Anterior cingulate cortex (tissue), 58 donors: ENCODE measurements around the gene PLXDC1.

Source experiments
- DNase-seq, 58 donors: peaks; one replicate each; lab custom pipeline; 2025; lab: John Stamatoyannopoulos, UW

The PLXDC1 gene

DNA sequence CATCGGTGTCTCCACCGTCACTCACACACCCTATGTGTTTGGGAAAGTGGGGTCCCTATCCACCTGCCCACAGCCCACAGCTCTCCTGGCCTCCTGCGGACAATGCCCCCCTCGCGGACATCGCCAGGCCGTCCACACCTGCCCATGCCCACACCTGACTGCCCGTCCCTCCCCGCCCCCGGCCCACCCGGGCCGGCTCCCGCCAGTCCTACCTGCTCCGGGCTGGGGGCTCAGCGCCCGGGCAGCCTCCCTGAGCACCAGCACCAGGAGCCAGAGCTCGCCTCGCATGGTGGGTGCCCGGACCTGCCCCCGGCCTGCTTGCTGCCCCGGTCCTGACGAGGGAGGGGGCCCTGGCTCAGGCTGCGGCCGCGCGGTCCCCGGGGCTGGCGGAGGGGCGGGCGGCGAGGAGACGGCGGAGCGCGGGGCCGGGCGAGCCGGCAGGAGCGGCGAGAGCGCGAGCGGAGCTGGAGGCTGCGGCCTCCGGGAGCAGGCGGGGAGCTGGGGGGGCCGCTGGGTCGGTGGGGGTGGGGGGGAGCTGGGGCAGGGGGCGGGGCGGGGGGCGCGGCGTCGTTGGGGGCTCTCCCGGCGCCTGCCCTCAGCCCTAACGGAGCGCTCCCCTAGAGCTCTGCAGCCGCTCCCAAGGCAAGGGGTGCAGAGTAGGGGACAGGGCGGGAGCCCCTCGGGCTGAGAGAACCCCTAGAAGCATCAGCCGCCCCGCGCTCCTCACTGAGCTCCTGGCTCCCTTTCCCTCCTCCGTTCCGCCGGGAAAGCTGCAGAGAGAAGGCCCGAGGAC is at the start of gene PLXDC1:
Gene PLXDC1 (minus strand): TSS at position 488 of the 793 bp plus-strand sequence. CDS start 200 bp downstream, at position 288.
- DNase-seq = no peak

DNA sequence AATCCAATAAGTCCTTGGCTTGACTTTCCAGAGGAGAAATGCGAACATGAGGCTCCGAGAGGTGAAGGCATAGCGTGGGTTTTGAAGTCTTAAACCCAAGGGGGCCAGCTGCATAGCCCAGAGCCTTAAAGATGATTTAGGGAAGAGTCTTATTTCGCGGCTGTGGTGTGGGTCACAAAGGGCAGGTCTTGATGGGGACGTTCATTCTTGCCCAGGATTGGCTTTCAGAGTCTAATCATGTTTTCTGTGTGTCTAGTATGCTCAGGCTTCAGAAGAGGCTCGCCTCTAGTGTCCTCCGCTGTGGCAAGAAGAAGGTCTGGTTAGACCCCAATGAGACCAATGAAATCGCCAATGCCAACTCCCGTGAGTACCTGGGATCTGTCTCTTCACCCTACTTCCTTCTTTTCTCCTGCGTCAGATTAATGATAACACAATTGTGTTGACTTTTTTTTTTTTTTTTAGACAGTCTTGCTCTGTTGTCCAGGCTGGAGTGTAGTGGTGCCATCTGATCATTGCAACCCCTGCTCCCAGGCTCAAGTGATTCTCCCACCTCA is 49.6 kb upstream of the PLXDC1 start:
- no peak for DNase-seq

DNA sequence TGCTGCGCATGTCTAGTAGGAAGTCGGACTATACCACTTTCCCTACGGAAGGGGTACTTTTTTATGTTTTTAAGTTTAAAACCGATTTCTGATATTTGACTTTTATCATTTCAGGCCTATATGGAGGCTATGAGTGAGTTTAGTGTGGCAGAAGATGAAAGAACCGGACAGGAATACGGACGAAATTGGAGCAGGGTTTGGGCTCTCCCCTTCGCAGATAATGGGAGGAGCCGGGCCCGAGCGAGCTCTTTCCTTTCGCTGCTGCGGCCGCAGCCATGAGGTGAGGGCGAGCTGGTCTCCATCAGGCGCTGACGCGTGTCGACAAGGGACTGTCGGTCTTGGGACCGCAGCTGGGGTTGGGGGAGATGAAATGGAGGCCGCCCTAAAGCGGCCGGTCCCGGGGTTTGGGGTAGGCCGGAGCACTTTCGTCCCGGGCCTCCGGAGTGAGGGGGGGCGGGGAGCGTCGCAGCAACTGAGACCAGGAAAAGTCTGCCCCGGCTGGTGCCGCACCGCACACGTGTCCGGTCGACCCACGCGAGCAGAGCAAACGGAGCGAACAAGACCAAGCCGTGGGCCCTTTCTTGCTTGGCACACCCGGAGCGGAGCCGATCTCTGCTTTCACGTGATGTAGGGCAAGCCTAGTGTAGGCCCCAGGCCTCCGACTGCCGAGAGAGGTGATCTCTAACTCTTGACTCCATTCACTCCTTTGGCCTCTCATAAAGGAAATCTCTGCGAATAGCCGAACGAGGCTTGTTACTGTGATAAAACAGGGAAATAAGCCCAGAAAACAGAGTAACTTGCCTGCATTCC is 48.8 kb upstream of the PLXDC1 start, which contains the start of gene RPL19:
Gene RPL19 (plus strand): TSS at position 214 of the 810 bp plus-strand sequence. CDS start 62 bp downstream, at position 276.
- DNase-seq = peak in 56 of 58 donors; percentile 49 to 90 (median 78)

DNA sequence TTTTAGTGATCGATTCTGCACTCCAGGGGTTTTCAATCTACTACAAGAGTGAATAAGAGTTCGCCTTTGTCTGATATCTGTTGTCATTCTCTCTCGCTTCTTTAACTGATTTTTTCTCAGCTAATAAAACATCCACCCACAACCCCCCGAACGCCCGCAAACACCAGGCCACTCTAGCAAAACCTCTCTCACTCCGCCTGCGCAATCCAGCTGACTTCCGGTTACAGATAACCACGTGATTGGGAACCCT is 48.3 kb upstream of the PLXDC1 start:
- DNase-seq = peak in 55 of 58 donors; percentile 31 to 90 (median 84)

GRCh38 chr17:39198186-39198566 is 46.7 kb upstream of the PLXDC1 start:
- no peak for DNase-seq

GRCh38 chr17:39197380-39198185 is 46.1 kb upstream of the PLXDC1 start, which contains the start of gene CACNB1:
CACNB1 (minus strand) TSS chr17:39197669; CDS start chr17:39197495, 174 bp downstream.
- peak in 54 of 58 donors; percentile 24 to 87 (median 66) for DNase-seq

- peak in 5 of 58 donors; percentile 15 to 37 (median 31) for DNase-seq
These were observed 45.4 kb upstream of the PLXDC1 start for GRCh38 chr17:39196808-39197291.

- peak in 1 of 58 donors; percentile 32 for DNase-seq
These were observed 44.9 kb upstream of the PLXDC1 start for GRCh38 chr17:39196241-39196807.

DNA sequence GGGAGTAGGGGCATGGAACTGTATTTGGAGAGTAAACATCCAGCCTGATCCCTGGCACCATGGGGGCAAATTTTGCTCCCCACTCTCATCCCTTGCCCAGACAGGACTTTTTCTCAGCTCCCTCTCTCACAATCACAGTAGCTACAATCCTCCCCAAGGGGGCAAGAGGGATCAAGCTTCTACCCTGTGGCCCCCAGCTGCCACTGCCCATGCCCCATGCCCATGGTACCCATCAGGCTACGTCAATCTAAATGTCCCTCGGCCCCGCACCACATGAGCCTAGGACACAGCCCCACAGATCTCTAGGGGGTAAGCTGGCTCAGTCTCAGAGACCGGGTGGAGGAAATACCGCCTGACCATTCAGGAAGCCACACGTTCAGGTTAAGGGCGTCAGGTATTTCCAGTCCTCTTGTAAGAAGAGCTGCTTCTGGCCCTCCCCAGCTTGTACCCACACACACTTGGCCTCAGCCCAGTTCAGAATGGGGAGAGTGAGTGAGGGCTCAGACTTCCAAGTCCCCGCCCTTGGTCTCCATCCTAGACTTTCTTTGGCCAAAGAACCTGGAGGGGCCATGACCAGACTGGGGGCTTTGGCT is 44.2 kb upstream of the PLXDC1 start:
- DNase-seq = peak in 11 of 58 donors; percentile 24 to 61 (median 33)

GRCh38 chr17:39194985-39195524 is 43.6 kb upstream of the PLXDC1 start:
- DNase-seq = peak in 47 of 58 donors; percentile 25 to 84 (median 64)

GRCh38 chr17:39194089-39194984 is 42.9 kb upstream of the PLXDC1 start:
- peak in 54 of 58 donors; percentile 28 to 92 (median 70) for DNase-seq

DNA sequence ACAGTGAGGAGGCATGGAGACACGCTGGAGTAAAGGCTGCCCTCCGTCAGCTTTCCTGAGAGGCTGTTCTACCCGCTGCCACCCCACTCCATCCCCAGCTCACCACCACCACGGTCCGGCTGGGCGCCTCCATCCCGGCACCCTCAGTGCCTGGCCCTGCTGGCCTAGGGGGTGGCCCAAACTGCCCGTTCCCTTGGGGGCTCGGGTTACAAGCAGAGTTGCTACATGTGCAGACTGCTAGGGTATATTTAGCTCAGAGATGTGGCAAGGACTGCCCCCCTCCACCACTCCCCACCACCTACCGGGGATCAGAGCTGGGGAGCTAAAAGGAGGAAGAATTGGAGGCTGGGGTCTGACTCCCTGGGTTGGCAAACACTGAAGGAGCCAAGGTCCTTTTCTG is 41.9 kb upstream of the PLXDC1 start:
- no peak for DNase-seq

DNA sequence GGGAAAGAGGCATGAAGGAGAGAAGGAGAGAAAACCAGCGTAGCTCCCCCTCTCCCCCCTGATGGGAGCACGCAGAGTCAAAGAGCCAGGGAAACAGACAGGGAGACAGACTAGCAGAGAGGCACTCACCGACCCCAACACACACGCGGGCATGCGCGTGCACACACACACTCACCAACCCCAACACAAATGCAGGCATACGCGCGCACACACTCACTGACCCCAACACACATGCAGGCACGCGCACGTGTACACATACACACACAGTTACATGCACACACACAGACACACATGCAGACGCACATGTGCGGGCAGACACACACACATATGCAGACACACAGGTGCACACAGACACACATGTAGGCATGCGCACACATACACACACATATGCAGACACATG is 41.5 kb upstream of the PLXDC1 start:
- DNase-seq = no peak

DNA sequence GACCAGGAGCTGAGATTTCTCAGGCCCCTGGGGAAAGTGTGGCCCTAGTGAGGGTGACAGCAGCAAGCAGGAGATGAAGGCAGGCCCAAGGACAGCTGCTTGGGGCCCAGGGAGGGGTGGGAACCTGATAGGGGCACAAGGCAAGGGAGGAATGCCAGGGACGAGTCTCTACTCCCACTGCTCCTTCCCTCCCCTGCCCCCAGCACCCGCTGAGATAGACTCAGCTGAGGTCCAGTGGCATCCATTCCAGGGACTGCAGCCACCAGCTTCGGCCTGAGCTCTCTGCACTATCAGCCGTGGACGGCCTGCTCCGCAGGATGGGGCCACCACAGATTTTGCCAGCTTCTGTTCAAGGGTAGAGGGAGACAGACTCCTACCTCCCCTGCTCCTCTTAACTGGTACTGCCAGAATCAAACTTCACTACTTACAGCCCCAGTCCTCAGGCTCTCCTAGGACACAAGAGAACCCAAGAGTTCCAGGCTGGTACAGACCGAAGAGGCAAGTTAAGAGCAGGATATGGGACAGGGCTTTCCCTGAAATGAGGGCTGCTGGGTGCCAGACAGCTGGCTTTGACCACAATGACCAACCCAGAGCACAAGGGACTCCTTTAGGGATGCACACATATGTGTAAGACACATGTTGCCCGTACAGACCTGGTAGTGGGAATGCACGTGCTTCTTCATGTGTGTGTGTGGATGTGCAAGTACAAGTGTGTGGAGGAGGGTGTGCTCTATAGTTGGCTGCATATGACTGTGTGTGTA is 40.5 kb upstream of the PLXDC1 start:
- no peak for DNase-seq

GRCh38 chr17:39187152-39187830 is 35.9 kb upstream of the PLXDC1 start:
- no peak for DNase-seq

DNA sequence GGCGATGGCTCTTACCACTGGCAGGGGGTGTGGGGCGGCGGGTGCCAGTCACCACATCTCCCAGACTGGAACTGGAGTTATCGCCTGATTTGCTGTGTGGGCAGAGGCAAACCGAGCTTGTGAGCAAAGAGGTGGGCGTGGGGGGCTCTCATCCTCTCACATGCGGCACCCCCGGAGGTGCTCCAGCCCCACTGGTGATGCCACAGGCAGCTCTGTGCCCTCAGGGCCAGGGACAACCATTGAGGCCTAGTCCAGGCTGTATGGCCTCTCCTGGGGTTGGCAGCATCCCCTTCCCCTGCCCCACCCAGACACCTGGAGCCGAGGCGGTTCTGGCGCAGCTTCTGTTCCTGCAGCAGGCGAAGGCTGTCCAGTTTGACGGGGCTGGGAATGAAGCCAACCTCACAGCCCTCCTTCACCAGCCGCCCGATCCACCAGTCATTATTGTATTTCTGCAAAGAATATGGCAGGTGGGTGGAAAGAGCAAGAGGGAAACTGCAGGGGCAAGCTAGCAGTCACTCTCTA is 35.1 kb upstream of the PLXDC1 start:
- peak in 3 of 58 donors; percentile 11 to 20 (median 17) for DNase-seq
